Esophagus muscularis mucosa (tissue), 4 donors: Measurements from ENCODE around the gene SYNJ2. TPM values are rescaled to one million over a fixed set of nuclear protein-coding genes. Genes with fewer than 3 reads are reported as not detected.

Experiments used
- DNase-seq: peaks from one replicate; pipeline ENCODE4 v3.0.0-alpha.2; 2017; ENCODE audit errors: extremely low spot score
- H3K27ac ChIP-seq, 4 donors: fragments of 200-600 bp; sonication (generic); replicated peaks in 1 of 4; 1 replicate in 3 of 4; 2 replicates in 1 of 4; pipeline ENCODE4 v1.5.1; 2016 to 2019; ENCODE audit warnings: mild to moderate bottlenecking in 1 of 4
- H3K27me3 ChIP-seq, 4 donors: fragments of 200-600 bp; sonication (generic); one replicate each; pipeline versions ENCODE4 v1.5.1 to v1.6.0; 2016 to 2019
- H3K36me3 ChIP-seq, 4 donors: fragments of 200-600 bp; sonication (generic); one replicate each; pipeline ENCODE4 v1.5.1; 2016 to 2019
- H3K4me1 ChIP-seq, 4 donors: fragments of 200-600 bp; sonication (generic); one replicate each; pipeline ENCODE4 v1.5.1; 2016 to 2019
- H3K4me3 ChIP-seq, 4 donors: fragments of 200-600 bp; sonication (generic); 1 replicate in 2 of 4; 2 replicates in 2 of 4; pipeline ENCODE4 v1.5.1; 2016 to 2019; ENCODE audit warnings: mild to moderate bottlenecking in 4 of 4, moderate library complexity in 1 of 4
- H3K9me3 ChIP-seq, 4 donors: fragments of 200-600 bp; sonication (generic); 1 replicate in 3 of 4; 2 replicates in 1 of 4; pipeline ENCODE4 v1.5.1; 2016 to 2019
- EP300 ChIP-seq: sonication (generic); formaldehyde crosslinking; IDR thresholded peaks from one replicate; pipeline ENCODE4 v1.6.1; 2017; ENCODE audit warnings: antibody characterized with exemption
- POLR2A ChIP-seq: fragments of 450-650 bp; IDR thresholded peaks from one replicate; pipeline ENCODE4 v1.6.1; 2017; ENCODE audit warnings: antibody characterized with exemption, moderate library complexity, mild to moderate bottlenecking, low read depth
- POLR2AphosphoS5 ChIP-seq, 2 donors: sonication (generic); formaldehyde crosslinking; IDR thresholded peaks; one replicate each; pipeline ENCODE4 v1.6.1; 2017; ENCODE audit warnings: antibody characterized with exemption in 2 of 2
- WGBS: methylation state at CpG from one replicate; pipeline ENCODE4 v1.1.5; 2018; 5-methylcytosine and 5-hydroxymethylcytosine counted together
- intact Hi-C: fragments of 100-400 bp; cut with DNase I; formaldehyde crosslinking; loops from one replicate; pipeline ENCODE4 v1.15.1; 2023
- total RNA-seq, 4 donors: library from RNA; depleted of rRNA; stranded (reverse); fragments of >200 nt; gene quantifications; one replicate each; pipeline versions ENCODE4 v1.1.0 to v1.2.1, GENCODE V29; 2016
- TF ChIP-seq, protein P1 (sequence below), 3 experiments: fragments of 200-600 bp in 2 of 3; fragments of 450-650 bp in 1 of 3; sonication (generic) in 2 of 3; IDR thresholded peaks; one replicate each; pipeline ENCODE4 v1.5.1; 2017 to 2019; ENCODE audit warnings: antibody characterized with exemption in 3 of 3, mild to moderate bottlenecking in 2 of 3, moderate library complexity in 1 of 3

SYNJ2 gene
- total RNA-seq, 4 donors from 2014 or later = 17.0 to 25.3 (median 25.1) TPM

DNA sequence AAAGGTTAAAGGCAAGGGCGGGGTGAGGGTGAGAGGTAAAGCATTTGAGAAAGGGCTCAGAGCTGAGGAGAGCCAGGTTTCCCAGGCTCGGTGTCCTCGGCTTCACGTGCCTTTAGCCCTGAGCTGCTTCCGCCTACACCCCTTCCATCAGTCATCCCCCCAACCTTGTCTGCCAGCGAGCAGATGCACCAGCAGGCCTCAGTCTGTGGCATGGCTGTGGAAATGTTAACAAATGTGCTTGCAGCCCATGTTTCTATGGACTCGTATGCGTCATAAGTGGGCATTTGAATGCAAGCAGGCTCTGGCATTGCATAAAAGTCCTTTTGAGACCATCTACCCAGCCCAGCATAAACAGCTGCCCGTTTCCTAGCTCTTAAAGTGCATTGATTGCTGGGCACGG is 88.8 kb downstream of the SYNJ2 start:
- TF ChIP-seq, protein P1, sequence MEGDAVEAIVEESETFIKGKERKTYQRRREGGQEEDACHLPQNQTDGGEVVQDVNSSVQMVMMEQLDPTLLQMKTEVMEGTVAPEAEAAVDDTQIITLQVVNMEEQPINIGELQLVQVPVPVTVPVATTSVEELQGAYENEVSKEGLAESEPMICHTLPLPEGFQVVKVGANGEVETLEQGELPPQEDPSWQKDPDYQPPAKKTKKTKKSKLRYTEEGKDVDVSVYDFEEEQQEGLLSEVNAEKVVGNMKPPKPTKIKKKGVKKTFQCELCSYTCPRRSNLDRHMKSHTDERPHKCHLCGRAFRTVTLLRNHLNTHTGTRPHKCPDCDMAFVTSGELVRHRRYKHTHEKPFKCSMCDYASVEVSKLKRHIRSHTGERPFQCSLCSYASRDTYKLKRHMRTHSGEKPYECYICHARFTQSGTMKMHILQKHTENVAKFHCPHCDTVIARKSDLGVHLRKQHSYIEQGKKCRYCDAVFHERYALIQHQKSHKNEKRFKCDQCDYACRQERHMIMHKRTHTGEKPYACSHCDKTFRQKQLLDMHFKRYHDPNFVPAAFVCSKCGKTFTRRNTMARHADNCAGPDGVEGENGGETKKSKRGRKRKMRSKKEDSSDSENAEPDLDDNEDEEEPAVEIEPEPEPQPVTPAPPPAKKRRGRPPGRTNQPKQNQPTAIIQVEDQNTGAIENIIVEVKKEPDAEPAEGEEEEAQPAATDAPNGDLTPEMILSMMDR (IDR thresholded peaks at IDR 0.05) = no peak
- TF ChIP-seq POLR2AphosphoS5 (IDR thresholded peaks at IDR 0.05) (no peak), EP300 (no peak), POLR2A (no peak)
- DNase-seq = no peak
- no peaks in the 10 kb centered on the region for H3K27me3 ChIP-seq
- H3K27ac ChIP-seq = peak overlapping the region in 3 of 4 donors; percentile 8 to 37 (median 23)
- intact Hi-C loops = loop anchor here (5.0 kb wide), 1 partner anchor 313 kb away; no protein-coding TSS in a partner anchor
- H3K4me1 ChIP-seq = peaks cover 4 to 30% (median 13%) of the 10 kb centered on the region in 4 donors
- no peaks in the 10 kb centered on the region for H3K9me3 ChIP-seq
- H3K36me3 ChIP-seq = peaks cover 11 to 67% (median 56%) of the 10 kb centered on the region in 4 donors
- WGBS = 88% methylated on average over 10 of the region's 10 CpGs
- no peak overlapping the region for H3K4me3 ChIP-seq

DNA sequence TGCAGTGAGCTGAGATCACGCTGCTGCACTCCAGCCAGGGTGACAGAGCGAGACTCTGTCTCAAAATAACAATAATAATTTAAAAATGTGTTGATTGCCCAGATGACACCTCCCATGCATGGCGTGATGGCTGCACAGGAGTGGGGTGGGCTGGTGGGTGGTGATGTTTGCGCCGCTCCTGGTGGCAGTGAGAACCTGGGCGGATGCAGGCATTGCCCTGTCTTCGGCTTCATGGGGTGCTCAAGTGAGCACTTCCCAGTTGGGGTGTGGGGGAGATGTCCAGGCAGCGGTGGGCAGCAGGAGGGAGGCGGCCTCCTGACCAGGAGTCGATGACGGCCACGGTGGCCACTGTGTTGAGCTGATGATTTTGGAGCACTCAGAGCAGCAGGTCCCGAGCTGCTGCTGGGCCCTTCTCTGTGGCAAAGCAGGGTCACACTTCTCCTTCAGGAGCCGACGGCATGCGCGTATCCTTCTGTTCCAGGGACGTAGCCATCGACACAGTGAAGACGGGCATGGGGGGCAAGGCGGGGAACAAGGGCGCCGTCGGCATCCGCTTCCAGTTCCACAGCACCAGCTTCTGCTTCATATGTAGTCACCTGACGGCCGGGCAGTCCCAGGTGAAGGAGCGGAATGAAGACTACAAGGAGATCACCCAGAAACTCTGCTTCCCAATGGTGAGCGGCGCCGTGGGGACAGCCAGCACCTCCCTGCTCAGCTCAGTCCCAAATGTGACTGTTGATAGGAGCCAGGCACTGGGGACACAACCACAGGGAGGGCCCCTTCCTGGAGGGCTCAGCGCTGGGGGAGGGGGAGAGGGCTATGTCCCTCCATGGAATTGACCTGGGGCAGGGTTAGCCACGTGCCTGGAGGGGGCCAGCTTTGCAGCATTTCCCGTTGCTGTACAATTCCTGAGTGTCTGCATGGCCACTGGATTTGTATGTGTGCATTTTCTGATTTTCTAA is 89.7 kb downstream of the SYNJ2 start:
- 85% methylated on average over 32 of the region's 34 CpGs for WGBS
- H3K9me3 ChIP-seq = no peaks in the 10 kb centered on the region
- no peak for DNase-seq
- TF ChIP-seq EP300 = no peak
- no peak for TF ChIP-seq POLR2AphosphoS5 (IDR thresholded peaks at IDR 0.05)
- TF ChIP-seq POLR2A = no peak
- TF ChIP-seq, protein P1 (IDR thresholded peaks at IDR 0.05) = no peak
- H3K4me1 ChIP-seq = peaks cover 4 to 30% (median 13%) of the 10 kb centered on the region in 4 donors
- H3K36me3 ChIP-seq = peaks cover 14 to 67% (median 59%) of the 10 kb centered on the region in 4 donors
- no peaks in the 10 kb centered on the region for H3K27me3 ChIP-seq
- peak overlapping the region in 1 of 4 donors; percentile 27 for H3K27ac ChIP-seq
- intact Hi-C loops = loop anchor here (2.0 to 5.0 kb wide), 2 partner anchors 91 to 314 kb away; partner anchors contain the start of gene SYNJ2
- H3K4me3 ChIP-seq = no peak overlapping the region

- intact Hi-C loops = loop anchor here (2.0 to 5.0 kb wide), 2 partner anchors 91 to 315 kb away; partner anchors contain the start of gene SYNJ2
- peaks cover 16 to 67% (median 59%) of the 10 kb centered on the region in 4 donors for H3K36me3 ChIP-seq
These were observed 90.5 kb downstream of the SYNJ2 start for GRCh38 chr6:158072083-158072721.

GRCh38 chr6:158073776-158074175 is 92.1 kb downstream of the SYNJ2 start:
- no peak overlapping the region for H3K27ac ChIP-seq
- H3K9me3 ChIP-seq = no peaks in the 10 kb centered on the region
- no peak for DNase-seq
- no peak for TF ChIP-seq POLR2AphosphoS5 (IDR thresholded peaks at IDR 0.05)
- TF ChIP-seq EP300 = no peak
- TF ChIP-seq, protein P1 (IDR thresholded peaks at IDR 0.05) = no peak
- no peak for TF ChIP-seq POLR2A
- peaks cover 4 to 23% (median 8%) of the 10 kb centered on the region in 4 donors for H3K4me1 ChIP-seq
- 48% methylated on average over 3 of the region's 3 CpGs for WGBS
- no peaks in the 10 kb centered on the region for H3K27me3 ChIP-seq
- no peak overlapping the region for H3K4me3 ChIP-seq
- intact Hi-C loops = loop anchor here (2.0 to 5.0 kb wide), 2 partner anchors 93 to 316 kb away; partner anchors contain the start of gene SYNJ2
- peaks cover 12 to 75% (median 66%) of the 10 kb centered on the region in 4 donors for H3K36me3 ChIP-seq

More at GRCh38 chr6:158072083-158072721, 90.5 kb downstream of the SYNJ2 start:
- 19% methylated on average over 16 of the region's 16 CpGs for WGBS
- peaks cover 4 to 30% (median 13%) of the 10 kb centered on the region in 4 donors for H3K4me1 ChIP-seq
- H3K27ac ChIP-seq = peak overlapping the region in 1 of 4 donors; percentile 27
- no peaks in the 10 kb centered on the region for H3K27me3 ChIP-seq
- TF ChIP-seq, protein P1 (IDR thresholded peaks at IDR 0.05) = peak; percentile 78 to 87 (median 83)
- TF ChIP-seq POLR2AphosphoS5 (IDR thresholded peaks at IDR 0.05) = peak; percentile 27 to 39
- no peak for TF ChIP-seq POLR2A
- no peak overlapping the region for H3K4me3 ChIP-seq
- no peaks in the 10 kb centered on the region for H3K9me3 ChIP-seq
- no peak for DNase-seq
